OCI-LY3 (cell line): ENCODE measurements around the gene SLC6A12.
A peak's percentile ranks its signal among the peaks of the same experiment; 100 is the strongest.

Experiments
- H2AFZ ChIP-seq: fragments of 200-600, 300-600 bp; shearing (Covaris generic); 2 replicates; pipeline ENCODE4 v1.6.0; 2014; ENCODE audit warnings: antibody characterized with exemption, low read depth, low read length
- H3K27ac ChIP-seq: fragments of 200-600, 300-600 bp; sonication (generic); 2 replicates; pipeline ENCODE4 v1.5.1; 2014; ENCODE audit warnings: mild to moderate bottlenecking, low read length, moderate library complexity, mixed read lengths
- H3K27me3 ChIP-seq: fragments of 200-600, 300-600 bp; sonication (generic); 2 replicates; pipeline ENCODE4 v1.6.1; 2014; ENCODE audit warnings: low read depth, low read length, mixed read lengths
- H3K36me3 ChIP-seq: fragments of 200-600, 300-600 bp; sonication (generic); replicated peaks from 2 replicates; pipeline ENCODE3; 2014; ENCODE audit warnings: low read depth, low read length, mixed read lengths
- H3K4me1 ChIP-seq: fragments of 300-600, 200-600 bp; sonication (generic); 2 replicates; pipeline ENCODE4 v1.6.1; 2014; ENCODE audit warnings: low read length, mixed read lengths
- H3K4me2 ChIP-seq: fragments of 200-600, 300-600 bp; sonication (generic); 2 replicates; pipeline ENCODE4 v1.6.1; 2014; ENCODE audit warnings: low read length, mixed read lengths
- H3K4me3 ChIP-seq: fragments of 300-600, 200-600 bp; sonication (generic); 2 replicates; pipeline ENCODE4 v1.5.1; 2014; ENCODE audit warnings: antibody characterized with exemption, mild to moderate bottlenecking, low read length, moderate library complexity
- H3K79me2 ChIP-seq: fragments of 300-600, 200-600 bp; shearing (Covaris generic); 2 replicates; pipeline ENCODE4 v1.6.1; 2014; ENCODE audit warnings: mild to moderate bottlenecking, low read length, mixed read lengths
- H3K9ac ChIP-seq: fragments of 300-600, 200-600 bp; shearing (Covaris generic); 2 replicates; pipeline ENCODE4 v1.6.0; 2014; ENCODE audit warnings: mild to moderate bottlenecking, low read length, moderate library complexity
- H3K9me3 ChIP-seq: fragments of 200-600, 300-600 bp; shearing (Covaris generic); 2 replicates; pipeline ENCODE4 v1.6.1; 2014; ENCODE audit warnings: low read length, mixed read lengths; ENCODE audit not compliant: insufficient read depth
- H4K20me1 ChIP-seq: fragments of 200-600, 300-600 bp; sonication (generic); 2 replicates; pipeline ENCODE4 v1.6.1; 2016; ENCODE audit warnings: low read length, mixed read lengths; ENCODE audit not compliant: insufficient read depth
- CTCF ChIP-seq: fragments of 200-600, 300-600 bp; sonication (generic); IDR thresholded peaks from 2 replicates; pipeline ENCODE4 v1.5.1; 2014; ENCODE audit warnings: antibody characterized with exemption, low read length, low read depth
- EZH2phosphoT487 ChIP-seq: fragments of 200-600 bp; shearing (Covaris generic); IDR thresholded peaks from 2 replicates; pipeline ENCODE4 v1.6.1; 2018; ENCODE audit warnings: antibody characterized with exemption, mixed run types, low read depth

SLC6A12 gene

GRCh38 chr12:223841-224240, 9.9 kb upstream of the SLC6A12 start:
- Histone ChIP-seq H3K4me3 (no peak overlapping the region), H3K4me1 (no peaks in the 10 kb centered on the region), H3K27me3 (peaks cover 9% of the 10 kb centered on the region; the same call in 1 of the 2 replicates), H3K9me3 (no peaks in the 10 kb centered on the region), H4K20me1 (no peaks in the 10 kb centered on the region), H3K9ac (no peak overlapping the region), H2AFZ (no peak overlapping the region), H3K79me2 (no peaks in the 10 kb centered on the region), H3K27ac (no peak overlapping the region), H3K36me3 (no peaks in the 10 kb centered on the region), H3K4me2 (no peak overlapping the region)
- TF ChIP-seq EZH2phosphoT487 (no peak), CTCF (no peak)

GRCh38 chr12:221736-222135, 7.8 kb upstream of the SLC6A12 start:
- Histone ChIP-seq H3K9me3 (no peaks in the 10 kb centered on the region), H3K36me3 (no peaks in the 10 kb centered on the region), H3K27ac (no peak overlapping the region), H3K27me3 (no peaks in the 10 kb centered on the region), H3K4me2 (no peak overlapping the region), H3K4me1 (no peaks in the 10 kb centered on the region), H3K9ac (no peak overlapping the region), H3K4me3 (no peak overlapping the region), H4K20me1 (no peaks in the 10 kb centered on the region), H3K79me2 (no peaks in the 10 kb centered on the region), H2AFZ (no peak overlapping the region)
- TF ChIP-seq CTCF, result no peak
- TF ChIP-seq EZH2phosphoT487, result no peak

- TF ChIP-seq EZH2phosphoT487, result no peak
- no peak for TF ChIP-seq CTCF
- Histone ChIP-seq H3K4me3 (no peak overlapping the region), H4K20me1 (no peaks in the 10 kb centered on the region), H3K36me3 (no peaks in the 10 kb centered on the region), H3K9ac (no peak overlapping the region), H3K4me2 (no peak overlapping the region), H2AFZ (no peak overlapping the region), H3K27ac (no peak overlapping the region), H3K9me3 (no peaks in the 10 kb centered on the region), H3K79me2 (no peaks in the 10 kb centered on the region), H3K27me3 (no peaks in the 10 kb centered on the region), H3K4me1 (no peaks in the 10 kb centered on the region)
Measured at GRCh38 chr12:220946-221550, 7.1 kb upstream of the SLC6A12 start.

GRCh38 chr12:220491-220890, 6.5 kb upstream of the SLC6A12 start:
- Histone ChIP-seq H3K27ac (no peak overlapping the region), H3K4me1 (no peaks in the 10 kb centered on the region), H3K9me3 (no peaks in the 10 kb centered on the region), H4K20me1 (no peaks in the 10 kb centered on the region), H3K79me2 (no peaks in the 10 kb centered on the region), H3K4me2 (peak overlapping the region; percentile 53), H3K27me3 (no peaks in the 10 kb centered on the region), H3K4me3 (no peak overlapping the region), H3K9ac (no peak overlapping the region), H2AFZ (no peak overlapping the region), H3K36me3 (no peaks in the 10 kb centered on the region)
- TF ChIP-seq EZH2phosphoT487, result no peak
- TF ChIP-seq CTCF, result no peak
